IMR-90 (cell line): ENCODE data around the gene HOTAIR. TPM values are rescaled to one million over a fixed set of nuclear protein-coding genes. Genes with fewer than 3 reads are reported as not detected.
A peak's percentile ranks its signal among the peaks of the same experiment; 100 is the strongest.

ENCODE experiments used
- ATAC-seq: fragments of 200-7000 bp; cut with Tn5 transposase; 2 replicates; pipeline ENCODE4 v1.9.1; 2020; ENCODE audit warnings: low read depth, mild to moderate bottlenecking, moderate library complexity
- BruUV-seq: library from RNA; stranded (reverse); fragments of 400-500 nt; replicated peaks from 2 replicates; lab custom pipeline; 2021; lab: Mats Ljungman, UMichigan
- CTCF ChIA-PET: fragments of 300-600 bp; formaldehyde crosslinking; extraction: SDS; loops from one replicate; lab custom pipeline; 2021; ENCODE audit warnings: antibody characterized with exemption; lab: Yijun Ruan, JAX
- POLR2A ChIA-PET: fragments of 300-600 bp; sonication (Branson Sonifier 250); formaldehyde crosslinking; loops from one replicate; lab custom pipeline; 2022; ENCODE audit warnings: antibody characterized with exemption; ENCODE audit not compliant: unreplicated experiment; lab: Charles Lee
- DNase-seq: peaks from one replicate; pipeline ENCODE4 v3.0.0; 2013
- H2AFZ ChIP-seq: replicated peaks from 2 replicates; pipeline ENCODE3; 2013; ENCODE audit warnings: low read length, mild to moderate bottlenecking; ENCODE audit not compliant: poor library complexity
- H2AK5ac ChIP-seq: 2 replicates; pipeline ENCODE4 v1.6.1; 2013; ENCODE audit warnings: low read depth, low read length, inconsistent platforms
- H2AK9ac ChIP-seq: replicated peaks from 2 replicates; pipeline ENCODE3; 2013; ENCODE audit warnings: mild to moderate bottlenecking, low read depth, low read length, moderate library complexity; ENCODE audit not compliant: poor library complexity
- H2BK120ac ChIP-seq: 2 replicates; pipeline ENCODE4 v1.6.1; 2013; ENCODE audit warnings: low read depth, low read length, inconsistent platforms
- H2BK15ac ChIP-seq: 3 replicates; pipeline ENCODE4 v1.6.1; 2013; ENCODE audit warnings: low read depth, low read length, inconsistent platforms
- H2BK20ac ChIP-seq: 2 replicates; pipeline ENCODE4 v1.6.1; 2013; ENCODE audit warnings: low read depth, mild to moderate bottlenecking, inconsistent platforms, low read length, moderate library complexity
- H2BK5ac ChIP-seq: 2 replicates; pipeline ENCODE4 v1.6.1; 2013; ENCODE audit warnings: mild to moderate bottlenecking, low read depth, low read length, inconsistent platforms; ENCODE audit not compliant: poor library complexity, severe bottlenecking
- H3K14ac ChIP-seq: replicated peaks from 2 replicates; pipeline ENCODE4 v1.6.1; 2013; ENCODE audit warnings: low read depth, low read length, inconsistent platforms
- H3K18ac ChIP-seq: 2 replicates; pipeline ENCODE4 v1.6.1; 2013; ENCODE audit warnings: low read depth, low read length, control low read depth
- H3K23ac ChIP-seq: 2 replicates; pipeline ENCODE4 v1.6.1; 2013; ENCODE audit warnings: low read depth, low read length, inconsistent platforms
- H3K27ac ChIP-seq: 2 replicates; pipeline ENCODE4 v1.5.1; 2013; ENCODE audit warnings: mild to moderate bottlenecking, control low read depth, low read length; ENCODE audit not compliant: insufficient read depth
- H3K27me3 ChIP-seq: 2 replicates; pipeline ENCODE4 v1.6.1; 2013; ENCODE audit warnings: low read length; ENCODE audit not compliant: control insufficient read depth, insufficient read depth
- H3K36me3 ChIP-seq: 2 replicates; pipeline ENCODE4 v1.6.1; 2013; ENCODE audit warnings: low read length, mixed read lengths; ENCODE audit not compliant: control insufficient read depth, insufficient read depth
- H3K4ac ChIP-seq: 2 replicates; pipeline ENCODE4 v1.6.1; 2013; ENCODE audit warnings: low read depth, low read length, inconsistent platforms
- H3K4me1 ChIP-seq: 2 replicates; pipeline ENCODE4 v1.6.1; 2013; ENCODE audit warnings: low read length, mixed read lengths; ENCODE audit not compliant: control insufficient read depth, insufficient read depth
- H3K4me2 ChIP-seq: 2 replicates; pipeline ENCODE4 v1.6.1; 2013; ENCODE audit warnings: low read depth, mild to moderate bottlenecking, control low read depth, low read length, moderate library complexity
- H3K4me3 ChIP-seq: 2 replicates; pipeline ENCODE4 v1.5.1; 2013; ENCODE audit warnings: low read depth, mild to moderate bottlenecking, control low read depth, low read length, moderate library complexity; ENCODE audit not compliant: insufficient read depth
- H3K56ac ChIP-seq: 2 replicates; pipeline ENCODE4 v1.6.1; 2013; ENCODE audit warnings: low read length, inconsistent platforms; ENCODE audit not compliant: insufficient read depth; ENCODE audit errors: extremely low read depth
- H3K79me1 ChIP-seq, 2 experiments: 2 replicates each; pipeline ENCODE4 v1.6.1; 2013; ENCODE audit warnings: low read length in 2 of 2, inconsistent platforms in 1 of 2, low read depth in 1 of 2
- H3K9ac ChIP-seq: 2 replicates; pipeline ENCODE4 v1.6.1; 2013; ENCODE audit warnings: low read depth, low read length, control low read depth
- H3K9me1 ChIP-seq: 2 replicates; pipeline ENCODE4 v1.6.1; 2013; ENCODE audit warnings: low read length, inconsistent platforms; ENCODE audit not compliant: insufficient read depth
- H3K9me3 ChIP-seq: 2 replicates; pipeline ENCODE4 v1.6.1; 2013; ENCODE audit warnings: low read length; ENCODE audit not compliant: control insufficient read depth, insufficient read depth
- H4K20me1 ChIP-seq: 2 replicates; pipeline ENCODE4 v1.6.1; 2013; ENCODE audit warnings: low read length, inconsistent platforms; ENCODE audit not compliant: insufficient read depth
- H4K5ac ChIP-seq: 2 replicates; pipeline ENCODE4 v1.6.1; 2013; ENCODE audit warnings: mild to moderate bottlenecking, low read depth, low read length, control low read depth
- H4K8ac ChIP-seq, 2 experiments: 2 replicates each; pipeline ENCODE4 v1.6.1; 2013; ENCODE audit warnings: low read depth in 2 of 2, low read length in 2 of 2, control low read depth in 1 of 2, inconsistent platforms in 1 of 2
- H4K91ac ChIP-seq: 2 replicates; pipeline ENCODE4 v1.6.1; 2013; ENCODE audit warnings: low read depth, low read length, inconsistent platforms; ENCODE audit not compliant: insufficient read depth
- BHLHE40 ChIP-seq: fragments of 150-350 bp; IDR thresholded peaks from 2 replicates; pipeline ENCODE4 v1.6.1; 2016; ENCODE audit warnings: mild to moderate bottlenecking, low read depth, low read length
- CEBPB ChIP-seq: IDR thresholded peaks from 2 replicates; pipeline ENCODE4 v1.6.1; 2012; ENCODE audit warnings: low read depth, low read length, improper control_type of control experiment
- CHD1 ChIP-seq: IDR thresholded peaks from 2 replicates; pipeline ENCODE4 v1.6.1; 2012; ENCODE audit warnings: low read depth, low read length, improper control_type of control experiment
- CTCF ChIP-seq: conservative IDR thresholded peaks from 2 replicates; pipeline ENCODE4 v1.5.1; 2012; ENCODE audit warnings: mild to moderate bottlenecking, low read depth, low read length, improper control_type of control experiment
- ELK1 ChIP-seq: fragments of 150-350 bp; IDR thresholded peaks from 2 replicates; pipeline ENCODE4 v1.6.1; 2016; ENCODE audit warnings: low read depth, mild to moderate bottlenecking, low read length, moderate library complexity, borderline replicate concordance
- FOS ChIP-seq: fragments of 150-350 bp; IDR thresholded peaks from 2 replicates; pipeline ENCODE4 v1.6.1; 2016; ENCODE audit warnings: low read depth, low read length
- MAFK ChIP-seq: IDR thresholded peaks from 2 replicates; pipeline ENCODE4 v1.6.1; 2012; ENCODE audit warnings: low read depth, low read length, improper control_type of control experiment
- MAZ ChIP-seq: IDR thresholded peaks from 2 replicates; pipeline ENCODE4 v1.6.1; 2012; ENCODE audit warnings: low read depth, mild to moderate bottlenecking, low read length, improper control_type of control experiment, moderate library complexity, borderline replicate concordance
- MXI1 ChIP-seq: IDR thresholded peaks from 2 replicates; pipeline ENCODE4 v1.6.1; 2012; ENCODE audit warnings: low read depth, mild to moderate bottlenecking, low read length, moderate library complexity, borderline replicate concordance
- POLR2A ChIP-seq: IDR thresholded peaks from 2 replicates; pipeline ENCODE4 v1.6.1; 2012; ENCODE audit warnings: mild to moderate bottlenecking, low read depth, low read length
- RCOR1 ChIP-seq: IDR thresholded peaks from 2 replicates; pipeline ENCODE4 v1.6.1; 2012; ENCODE audit warnings: mild to moderate bottlenecking, low read length, improper control_type of control experiment; ENCODE audit not compliant: insufficient replicate concordance
- RFX5 ChIP-seq: IDR thresholded peaks from 2 replicates; pipeline ENCODE4 v1.8.0; 2012; ENCODE audit warnings: low read depth, mild to moderate bottlenecking, low read length, moderate library complexity
- SMC3 ChIP-seq: fragments of 150-350 bp; IDR thresholded peaks from 2 replicates; pipeline ENCODE4 v1.6.1; 2016; ENCODE audit warnings: low read depth, mild to moderate bottlenecking, antibody characterized with exemption, low read length, moderate library complexity
- USF2 ChIP-seq: fragments of 150-350 bp; IDR thresholded peaks from 2 replicates; pipeline ENCODE4 v1.6.1; 2017; ENCODE audit warnings: mild to moderate bottlenecking, antibody characterized with exemption, low read length, low read depth
- WGBS, 2 experiments: methylation state at CpG; one replicate each; pipeline versions ENCODE4 v1.1.5 to v1.1.7; 2013; ENCODE audit warnings: missing lambda C conversion rate in 2 of 2; ENCODE audit not compliant: insufficient read length in 1 of 2; ENCODE audit errors: extremely low coverage in 2 of 2; 5-methylcytosine and 5-hydroxymethylcytosine counted together
- dilution Hi-C: fragments of 300-500 bp; cut with HindIII; formaldehyde crosslinking; loops from one replicate; pipeline ENCODE4 v1.14.3; 2018; ENCODE audit warnings: low sequenced_read_pairs; ENCODE audit not compliant: unreplicated experiment
- in situ Hi-C: fragments of 300-500 bp; cut with MboI; formaldehyde crosslinking; loops from 3 replicates; pipeline ENCODE4 v1.14.3; 2019; ENCODE audit warnings: low sequenced_read_pairs, inconsistent platforms, mixed read lengths
- intact Hi-C: fragments of 100-400 bp; cut with micrococcal nuclease; formaldehyde crosslinking; loops from 2 replicates; pipeline ENCODE4 v1.10.0; 2022
- polyA plus RNA-seq, 3 experiments: library from polyadenylated mRNA; depleted of rRNA; stranded (reverse); fragments of >200 nt; gene quantifications; 2 replicates each; pipeline ENCODE4 v1.2.3, GENCODE V29; 2012; ENCODE audit warnings: low replicate concordance in 1 of 3
- total RNA-seq: library from RNA; depleted of rRNA; stranded (reverse); fragments of >200 nt; gene quantifications from 2 replicates; pipeline ENCODE4 v1.2.3, GENCODE V29; 2012

HOTAIR gene
- total and polyA plus RNA-seq, 2 of the 4 experiments (the other 2 are of a cell fraction), result not detected

GRCh38 chr12:53995378-53996239 is 20.9 kb upstream of the HOTAIR start:
- BruUV-seq, result no TSS peak
- Histone ChIP-seq H4K91ac (no peak overlapping the region), H2BK120ac (no peak overlapping the region), H3K36me3 (no peaks in the 10 kb centered on the region), H3K4ac (no peak overlapping the region), H4K20me1 (no peaks in the 10 kb centered on the region; the same call in 1 of the 2 replicates), H3K27me3 (peaks cover 98% of the 10 kb centered on the region), H2BK5ac (no peak overlapping the region), H3K27ac (no peak overlapping the region), H3K23ac (no peak overlapping the region), H2BK15ac (no peak overlapping the region), H3K18ac (no peak overlapping the region), H3K56ac (no peak overlapping the region), H3K4me3 (no peak overlapping the region), H3K4me2 (peak overlapping the region; percentile 56), H3K14ac (no peak overlapping the region), H3K9me1 (no peaks in the 10 kb centered on the region), H3K4me1 (peaks cover 2% of the 10 kb centered on the region; the same call in 1 of the 2 replicates), H2AK5ac (no peak overlapping the region), H2AK9ac (no peak overlapping the region), H3K79me1 (no peaks in the 10 kb centered on the region), H4K5ac (no peak overlapping the region), H2BK20ac (no peak overlapping the region), H3K9ac (no peak overlapping the region), H2AFZ (peak overlapping the region; percentile 69), H3K9me3 (peaks cover 21% of the 10 kb centered on the region), H4K8ac (no peak overlapping the region)
- ATAC-seq (0 out of 2 replicates have a peak, but pooled peaks have one; percentile 19), DNase-seq (no peak)
- 9% methylated on average over 13 of the region's 48 CpGs; no CpG with 5 or more reads in 1 of the 2 experiments for WGBS, 2 experiments
- in situ Hi-C loops (loop anchor here (10.0 kb wide), 2 partner anchors 231 to 379 kb away; no protein-coding TSS in a partner anchor), dilution Hi-C loops (no loop called here), intact Hi-C loops (no loop called here)
- ChIA-PET POLR2A (no interaction called here), CTCF (no interaction called here)
- TF ChIP-seq CEBPB (no peak), SMC3 (no peak), USF2 (no peak), FOS (no peak), CTCF (no peak), BHLHE40 (no peak), MAFK (no peak), RFX5 (no peak), MAZ (no peak), MXI1 (no peak), RCOR1 (no peak), ELK1 (no peak), POLR2A (no peak), CHD1 (no peak)
